Hepatocyte (in vitro differentiated cells): ENCODE data around the gene ZNF687.

Experiments used
- CTCF ChIP-seq: fragments of 200-600 bp; sonication (generic); IDR thresholded peaks from 2 replicates; pipeline ENCODE4 v1.5.1; 2016; ENCODE audit warnings: antibody characterized with exemption, mild to moderate bottlenecking; ENCODE audit not compliant: poor library complexity
- EZH2 ChIP-seq: fragments of 200-600 bp; sonication (generic); IDR thresholded peaks from 2 replicates; pipeline ENCODE4 v1.6.1; 2016; ENCODE audit warnings: antibody characterized with exemption, mild to moderate bottlenecking, borderline replicate concordance

GRCh38 chr1:151282883-151283725, 1.0 kb downstream of the ZNF687 start:
- TF ChIP-seq CTCF = no peak
- no peak for TF ChIP-seq EZH2
